HG02938 (cell line): ENCODE data around the gene NDUFS6.
"Not testable (repeated sequence)": the region's sequence is repeated elsewhere in the genome, so short reads cannot be mapped to it uniquely, and the experiment has no call there.

Experiments used
- ATAC-seq: cut with Tn5 transposase; IDR thresholded peaks from one replicate; pipeline ENCODE4 v1.9.1; 2021; ENCODE audit warnings: mild to moderate bottlenecking, moderate library complexity; ENCODE audit not compliant: unreplicated experiment

Gene NDUFS6

DNA sequence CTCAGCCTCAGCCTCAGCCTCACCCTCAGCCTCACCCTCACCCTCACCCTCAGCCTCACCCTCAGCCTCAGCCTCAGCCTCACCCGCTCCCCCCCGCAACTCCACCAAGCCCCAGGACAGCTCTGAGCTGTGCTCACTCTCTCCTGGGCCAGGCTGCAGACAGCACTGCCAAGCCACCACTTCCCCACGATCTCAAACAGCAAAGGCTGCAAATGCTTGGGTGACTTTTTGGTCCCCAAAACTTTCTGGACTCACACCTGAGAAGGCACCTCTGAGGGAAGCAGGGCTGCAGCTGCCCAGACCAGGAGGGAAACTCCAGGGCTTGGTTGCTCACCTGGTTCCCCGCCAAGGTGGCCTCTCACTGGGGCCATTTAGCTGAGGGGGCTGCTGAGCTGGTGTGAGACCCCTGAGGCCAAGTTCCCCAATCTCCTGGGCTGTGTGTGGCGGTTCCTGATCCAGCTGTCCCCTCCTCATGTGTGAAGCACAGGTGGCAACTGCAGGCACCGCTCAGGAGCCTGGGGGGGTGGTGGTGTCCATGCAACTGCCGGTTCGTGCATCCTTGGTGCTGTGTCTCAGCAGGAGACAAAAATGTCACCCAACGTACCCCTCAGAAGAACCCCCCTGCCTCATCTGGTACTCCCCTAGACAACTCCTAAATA lies 19.4 kb upstream of the NDUFS6 start:
- no peak for ATAC-seq

DNA sequence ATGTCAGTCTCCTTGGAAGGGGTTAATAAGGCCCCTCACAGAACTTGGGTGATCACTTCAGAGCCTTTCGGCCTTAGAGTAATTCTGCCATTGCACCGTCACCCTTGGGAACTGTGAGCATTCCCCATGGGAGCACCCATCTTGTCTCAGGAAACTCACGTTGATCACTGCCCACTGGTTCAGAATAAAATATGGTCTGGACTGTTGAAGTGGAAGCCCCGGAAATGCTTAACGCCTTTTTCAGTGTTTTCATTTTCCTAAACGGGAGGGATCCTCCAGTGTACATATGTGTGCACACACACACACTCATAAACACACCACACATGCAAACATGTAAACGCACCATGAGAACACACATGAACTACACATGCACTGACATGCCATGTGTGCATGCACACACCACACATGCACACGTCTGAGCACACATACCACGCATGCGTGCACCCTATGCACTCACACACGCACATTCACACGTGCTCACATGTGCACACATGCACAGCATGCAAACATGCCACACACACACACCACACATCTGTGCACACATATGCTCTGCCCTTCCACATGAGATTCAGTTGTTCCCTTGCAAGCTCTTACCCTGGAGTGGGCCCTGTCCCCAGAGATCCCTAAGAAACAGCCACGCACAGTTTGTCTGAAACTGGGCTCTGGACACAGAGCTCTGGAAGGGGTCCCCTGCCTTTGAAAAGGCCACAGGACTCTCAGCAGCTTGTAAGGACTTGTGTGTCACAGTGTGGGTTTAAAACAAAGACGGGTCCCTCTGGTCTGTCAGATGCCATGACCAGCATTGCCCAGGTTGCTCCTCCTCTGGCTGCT lies 18.6 kb upstream of the NDUFS6 start:
- ATAC-seq: peak; percentile 29

DNA sequence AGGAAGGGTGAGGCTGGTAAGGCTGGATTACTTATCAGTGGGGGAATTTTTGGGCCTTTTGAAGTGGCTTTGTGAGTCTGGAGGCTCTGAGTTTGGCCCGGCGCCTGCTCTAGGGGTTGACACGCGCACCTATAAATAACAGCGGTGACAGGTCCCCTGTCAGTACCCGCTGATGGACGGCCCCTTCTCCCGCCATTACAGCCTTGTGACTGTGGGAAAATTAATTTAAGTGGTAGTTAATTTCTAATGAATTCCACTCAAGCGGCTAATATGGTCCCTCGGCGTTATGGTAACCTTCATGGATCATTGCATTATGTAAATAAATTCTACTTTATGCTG lies 18.0 kb upstream of the NDUFS6 start:
- ATAC-seq: peak; percentile 86

DNA sequence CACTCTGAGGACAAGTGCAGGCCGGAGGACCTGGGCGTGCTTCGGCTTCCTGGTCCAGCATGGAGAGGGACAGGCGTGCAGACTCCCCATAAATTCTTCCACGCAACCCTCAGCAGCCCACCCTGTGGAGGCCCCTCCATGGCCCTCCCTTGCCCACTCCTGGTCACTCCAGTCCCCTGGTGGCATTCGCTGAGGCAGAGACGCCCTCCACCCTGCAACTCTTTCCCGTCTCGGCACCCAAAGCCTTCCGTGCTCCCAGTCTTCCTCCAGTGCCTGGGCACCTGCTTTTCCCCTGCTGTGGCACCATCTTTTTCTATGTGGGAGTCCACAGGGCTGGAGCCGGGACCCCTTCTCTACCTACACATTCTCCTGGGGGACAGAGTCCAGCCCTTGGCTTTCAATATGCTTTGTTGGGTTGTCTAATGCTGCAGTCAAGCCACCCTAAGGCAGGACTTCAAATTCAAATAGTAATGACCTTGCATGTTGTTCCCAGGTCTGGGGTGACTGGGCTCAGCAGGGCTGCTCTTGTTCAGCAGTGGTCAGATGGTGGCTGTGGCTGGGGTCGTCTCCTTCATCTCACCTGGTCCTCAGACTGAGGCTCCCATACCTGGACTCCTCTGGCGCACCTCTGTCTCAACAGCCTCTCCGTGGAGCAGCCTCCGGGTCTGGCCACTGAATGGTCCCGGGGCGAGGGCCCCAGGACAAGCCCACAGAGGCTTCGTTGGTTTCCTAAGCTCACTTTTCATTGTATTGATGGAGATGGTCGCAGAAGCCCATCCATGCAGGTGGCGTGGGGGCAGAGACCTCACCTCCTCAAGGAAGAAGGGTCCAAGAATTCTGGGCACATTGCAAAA lies 16.8 kb upstream of the NDUFS6 start:
- ATAC-seq: no peak

DNA sequence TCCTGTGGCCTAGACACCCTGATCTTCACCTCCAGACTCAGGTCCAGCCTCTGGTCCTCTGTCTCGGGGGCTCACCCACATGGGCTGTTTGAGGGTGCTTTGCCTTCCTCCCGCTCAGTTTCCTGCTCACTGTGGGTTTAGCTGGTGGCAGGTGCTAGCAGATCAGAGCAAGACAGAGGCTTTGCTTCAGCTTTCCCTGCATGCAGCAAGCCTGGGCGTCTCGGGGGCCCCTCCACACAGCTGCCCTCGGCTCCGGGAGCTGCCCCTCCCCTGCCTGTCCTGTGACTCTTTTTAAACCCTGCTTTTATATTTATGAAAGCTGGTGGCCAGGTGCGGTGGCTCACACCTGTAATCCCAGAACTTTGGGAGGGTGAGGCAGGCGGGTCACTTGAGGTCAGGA lies 16.1 kb upstream of the NDUFS6 start:
- no peak for ATAC-seq

DNA sequence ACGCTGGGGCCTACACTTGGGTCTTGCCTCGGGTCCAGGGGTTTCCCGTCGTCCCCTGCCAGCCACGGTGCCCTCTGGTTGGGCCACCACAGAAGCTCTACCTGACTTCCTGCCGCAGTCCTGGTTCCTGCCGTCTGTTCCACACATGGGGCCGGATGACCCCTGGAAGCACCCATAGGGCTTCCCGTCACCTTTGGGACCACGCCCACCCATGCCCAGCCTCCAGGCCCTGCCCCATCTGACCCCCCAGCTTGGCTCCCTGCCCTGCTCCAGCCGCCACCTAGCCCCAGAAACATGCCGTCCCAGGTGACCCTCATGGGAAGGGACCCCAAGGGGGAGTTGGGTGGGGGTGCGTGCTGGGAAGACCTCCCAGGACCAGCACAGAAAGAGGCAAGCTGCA lies 15.2 kb upstream of the NDUFS6 start:
- ATAC-seq: no peak

DNA sequence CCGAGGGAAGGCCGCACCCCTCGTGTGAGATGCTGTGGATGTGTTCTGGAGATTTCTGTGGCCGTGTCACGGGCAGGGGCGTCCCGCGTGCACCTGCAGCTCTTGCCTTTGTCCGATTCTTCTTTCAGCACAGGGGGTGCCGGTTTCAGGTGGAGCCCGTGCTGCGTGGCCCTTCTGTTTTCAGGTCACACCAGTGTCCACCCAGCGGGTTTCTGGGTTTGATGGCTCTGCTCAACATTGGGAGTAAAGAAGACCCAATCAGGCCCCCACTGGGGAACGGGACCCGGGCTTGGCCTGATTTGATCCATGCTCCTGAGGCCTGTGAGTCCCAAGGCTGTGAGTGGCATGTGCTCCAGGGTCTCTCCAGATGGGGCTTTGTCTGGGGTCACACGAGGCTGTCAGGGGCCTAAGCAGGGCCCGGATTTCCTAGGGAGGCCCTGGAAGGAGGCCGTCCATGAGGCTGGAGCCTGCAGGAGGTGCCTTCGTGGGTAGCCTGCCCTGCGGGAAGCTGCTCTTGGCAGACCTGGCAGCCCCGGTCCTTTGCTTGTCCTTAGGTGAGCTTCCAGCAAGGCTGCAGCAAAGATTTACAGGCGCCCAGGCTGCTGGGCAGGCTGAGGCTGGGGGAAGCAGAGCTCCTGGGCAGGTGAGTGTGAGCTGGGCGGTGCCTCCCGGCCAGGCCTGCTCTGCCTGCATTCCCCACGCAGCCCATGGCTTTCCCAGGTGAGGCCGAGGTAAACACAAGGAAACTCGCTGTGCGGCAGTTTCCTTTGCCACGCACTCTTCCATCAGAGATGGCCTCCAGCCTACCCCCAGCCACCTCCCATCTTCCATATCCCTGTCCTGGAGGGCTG lies 14.4 kb upstream of the NDUFS6 start:
- ATAC-seq: no peak

DNA sequence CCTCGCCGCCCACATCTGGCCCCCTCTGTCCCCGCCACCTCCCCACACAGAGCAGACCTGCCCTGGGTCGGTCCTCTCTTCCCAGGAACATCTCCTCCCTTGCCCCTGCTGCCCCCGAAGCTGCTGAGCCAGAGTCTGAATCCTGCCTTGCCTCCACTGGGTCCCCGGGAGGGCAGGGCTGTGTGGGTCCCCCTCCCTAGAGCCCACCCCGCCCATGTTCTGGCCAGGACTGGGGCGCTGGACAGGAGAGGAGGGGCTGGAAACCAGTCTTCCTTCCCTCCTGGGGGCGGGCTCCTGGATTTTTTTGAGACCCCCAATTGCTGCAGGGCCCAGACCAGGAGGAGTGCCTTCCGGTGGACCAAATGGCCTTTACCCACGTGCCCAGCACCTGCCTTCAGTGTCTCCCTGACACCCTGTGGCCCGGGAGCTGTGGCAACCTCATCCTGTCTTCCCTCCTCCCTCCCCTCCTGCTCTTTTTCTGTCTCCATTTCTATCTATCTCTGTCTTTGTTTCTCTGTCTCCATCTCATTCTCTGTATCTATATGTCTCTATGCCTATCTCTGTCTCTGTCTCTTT lies 13.6 kb upstream of the NDUFS6 start:
- no peak for ATAC-seq

DNA sequence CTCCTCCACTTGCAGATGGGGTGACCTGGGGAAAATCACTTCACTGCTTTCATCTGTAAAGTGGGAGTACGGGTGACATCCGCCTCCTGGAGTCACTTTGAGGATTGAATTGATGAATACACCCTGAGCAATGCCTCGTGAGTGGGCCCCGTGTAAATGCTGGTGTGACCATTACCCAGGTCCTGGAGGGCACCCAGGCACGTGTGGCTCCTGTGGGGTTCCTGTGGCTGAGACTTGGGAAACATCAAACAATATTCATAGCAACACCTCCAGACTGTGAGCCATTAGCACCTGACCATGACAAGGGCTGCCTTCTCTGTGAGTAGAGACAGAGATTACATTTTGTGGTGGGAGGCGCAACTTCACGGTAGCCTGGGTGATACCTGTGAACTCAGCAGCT lies 13.0 kb upstream of the NDUFS6 start:
- no peak for ATAC-seq

DNA sequence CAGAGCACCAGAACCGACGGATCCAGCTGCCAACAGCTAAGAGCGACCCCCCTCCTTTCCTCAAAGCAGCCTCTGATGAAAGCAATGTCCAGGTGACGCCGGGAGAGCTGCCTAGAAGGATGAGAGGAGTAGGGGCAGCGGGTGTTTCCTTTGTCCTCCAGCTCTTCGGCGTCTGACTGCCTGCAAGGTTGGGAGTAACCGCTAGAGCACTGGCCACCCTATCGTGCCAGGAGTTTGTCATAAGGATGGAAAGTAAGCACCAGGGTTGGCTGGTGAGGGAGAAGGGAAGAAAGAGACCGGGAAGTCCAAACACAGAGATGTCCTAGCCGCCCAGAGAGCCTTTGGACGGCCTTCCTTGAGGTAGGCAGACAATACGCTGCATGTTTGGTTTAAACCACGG lies 12.4 kb upstream of the NDUFS6 start:
- no peak for ATAC-seq

DNA sequence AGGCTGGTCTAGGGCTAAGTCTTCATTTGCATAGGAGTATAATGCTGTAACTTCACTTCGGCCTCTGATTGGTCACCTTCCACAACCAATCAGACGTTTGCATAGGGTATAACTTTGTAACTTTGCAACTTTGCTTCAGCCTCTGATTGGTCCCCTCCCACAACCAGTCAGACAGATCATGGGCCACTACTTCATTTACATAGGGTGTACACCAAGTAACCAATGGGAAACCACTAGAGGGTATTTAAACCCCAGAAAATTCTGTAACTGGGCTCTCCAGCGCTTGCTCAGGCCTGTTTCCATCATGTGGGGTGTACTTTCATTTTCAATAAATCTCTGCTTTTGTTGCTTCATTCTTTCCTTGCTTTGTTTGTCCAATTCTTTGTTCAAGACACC lies 11.8 kb upstream of the NDUFS6 start:
- not testable (repeated sequence) for ATAC-seq

DNA sequence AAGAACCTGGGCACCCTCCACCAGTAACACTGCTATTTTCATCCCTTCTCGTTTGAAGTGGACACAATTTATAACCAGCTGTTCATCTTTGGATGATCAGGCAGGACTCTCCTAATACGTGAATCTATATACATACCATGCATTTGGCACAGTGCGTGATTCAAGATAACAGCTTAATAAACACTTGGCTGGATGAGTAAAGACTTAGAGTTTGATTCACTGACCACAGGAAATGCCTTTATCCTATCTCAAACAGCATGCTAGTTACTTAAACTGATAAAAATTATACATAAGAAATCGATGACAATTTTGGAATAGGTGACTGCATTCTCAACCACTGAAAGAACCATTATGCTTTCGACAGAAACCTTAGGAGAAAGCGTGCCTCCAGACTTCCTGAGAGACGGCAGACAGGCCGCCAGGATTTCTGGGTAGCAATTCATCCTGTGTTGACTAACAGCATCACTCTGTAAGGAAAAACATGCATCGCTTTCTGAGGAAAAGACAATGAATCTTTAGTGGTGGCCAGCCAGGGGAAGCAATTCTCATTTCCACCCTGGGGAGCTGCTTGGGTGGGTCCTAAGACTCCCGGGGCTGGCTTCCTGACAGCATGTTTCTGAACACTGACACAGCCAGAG lies 11.3 kb upstream of the NDUFS6 start:
- ATAC-seq: no peak

DNA sequence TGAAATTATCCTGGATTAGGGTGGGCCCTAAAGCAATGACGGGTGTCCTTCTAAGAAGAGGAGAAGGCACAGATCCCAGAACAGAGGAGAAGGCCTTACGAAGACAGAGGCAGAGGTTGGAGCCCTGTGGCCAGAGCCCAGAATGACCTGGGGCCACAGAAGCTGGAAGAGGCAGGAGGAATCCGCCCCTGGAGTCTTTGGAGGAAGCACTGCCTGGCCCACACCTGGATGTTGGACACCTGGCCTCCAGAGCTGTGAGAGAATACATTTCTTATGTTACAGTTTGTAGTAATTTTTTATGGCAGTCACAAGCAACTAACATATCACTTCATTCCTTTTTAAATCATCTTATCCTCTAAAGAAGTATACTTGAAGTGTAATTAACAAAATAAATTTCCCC lies 10.0 kb upstream of the NDUFS6 start:
- ATAC-seq: no peak

DNA sequence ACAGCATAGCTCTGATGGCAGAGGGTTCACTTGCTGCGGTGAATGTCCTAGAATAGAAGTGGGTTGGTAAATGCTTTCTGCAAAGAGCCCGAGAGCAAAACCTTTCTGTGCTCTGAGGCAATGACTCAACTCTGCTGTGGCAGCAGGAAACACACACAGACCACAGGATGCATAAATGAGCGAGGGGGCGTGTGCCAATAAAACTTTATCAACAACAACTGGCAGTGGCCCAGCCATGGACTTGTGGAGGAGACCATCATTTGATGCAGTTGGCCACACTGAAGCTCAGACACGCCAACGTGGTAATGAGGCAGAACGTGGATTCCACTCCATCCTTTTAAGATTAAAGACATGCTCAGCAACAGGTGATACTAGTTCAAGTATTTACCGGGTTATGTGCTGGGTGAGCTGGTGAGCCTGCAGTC lies 8.4 kb upstream of the NDUFS6 start:
- peak; percentile 98 for ATAC-seq

DNA sequence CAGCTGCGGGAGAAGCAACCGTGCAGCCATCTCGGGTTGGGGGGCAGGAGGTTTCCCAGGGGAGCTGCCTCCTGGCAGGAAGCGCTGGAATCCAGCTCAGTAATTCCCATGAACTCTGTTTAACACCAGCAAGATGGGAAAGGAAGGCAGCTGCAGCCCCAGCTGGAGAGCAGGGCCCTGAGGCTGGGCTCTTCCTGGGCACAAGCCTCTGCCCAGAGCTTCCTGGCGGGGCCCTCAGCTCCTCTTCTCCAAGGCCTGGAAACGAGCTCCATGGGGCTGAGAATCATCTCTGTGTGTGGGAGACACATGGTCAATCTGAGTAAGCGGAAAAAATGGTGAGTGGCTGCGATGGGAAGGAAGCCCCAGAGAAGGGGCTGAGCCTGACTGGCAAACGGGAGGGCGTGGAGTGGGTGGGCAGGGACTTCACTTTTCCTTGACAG lies 7.9 kb upstream of the NDUFS6 start:
- ATAC-seq: no peak

DNA sequence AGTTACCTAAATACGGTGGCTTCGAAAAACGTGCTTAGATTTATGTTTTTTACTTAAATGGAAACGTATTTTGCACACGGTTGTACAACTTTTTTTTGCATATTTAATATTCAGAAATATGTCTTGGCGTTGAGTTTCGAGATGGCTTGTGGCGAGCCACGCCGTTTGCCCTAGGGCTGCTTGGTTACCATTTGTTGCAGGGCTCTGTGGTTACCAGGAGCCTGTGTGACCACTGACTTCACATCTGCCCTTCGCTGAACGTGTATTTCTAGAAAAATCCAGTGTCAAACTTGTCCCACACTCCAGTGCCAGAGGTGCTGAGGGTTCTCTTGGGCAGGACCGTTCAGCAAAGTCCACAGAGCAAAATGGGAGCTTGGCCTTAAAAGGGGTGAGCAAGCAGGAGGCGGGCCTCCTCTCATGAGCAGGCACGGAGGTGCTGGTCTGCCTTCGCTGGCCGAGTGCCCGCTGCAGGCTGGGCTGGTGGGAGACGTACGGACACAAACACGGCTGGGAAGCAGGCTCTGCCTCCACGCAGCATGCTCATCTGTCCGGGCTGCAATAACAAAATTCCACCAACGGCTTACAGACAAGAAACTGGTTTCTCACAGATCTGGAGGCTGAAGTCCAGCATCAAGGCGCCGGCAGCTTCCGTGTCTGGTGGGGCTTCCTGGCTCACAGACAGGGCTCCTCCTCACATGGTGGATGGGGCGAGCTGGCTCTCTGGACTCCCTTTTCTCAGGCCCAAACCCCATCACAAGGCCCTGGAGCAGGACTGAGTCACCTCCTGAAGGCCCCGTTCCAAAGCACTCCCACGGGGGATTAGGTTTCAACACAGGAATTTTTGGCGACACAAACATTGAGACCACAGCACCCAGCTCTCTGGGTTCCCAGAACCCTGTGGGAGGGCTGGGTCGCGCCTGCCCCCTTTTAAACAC lies 7.0 kb upstream of the NDUFS6 start:
- ATAC-seq: no peak

DNA sequence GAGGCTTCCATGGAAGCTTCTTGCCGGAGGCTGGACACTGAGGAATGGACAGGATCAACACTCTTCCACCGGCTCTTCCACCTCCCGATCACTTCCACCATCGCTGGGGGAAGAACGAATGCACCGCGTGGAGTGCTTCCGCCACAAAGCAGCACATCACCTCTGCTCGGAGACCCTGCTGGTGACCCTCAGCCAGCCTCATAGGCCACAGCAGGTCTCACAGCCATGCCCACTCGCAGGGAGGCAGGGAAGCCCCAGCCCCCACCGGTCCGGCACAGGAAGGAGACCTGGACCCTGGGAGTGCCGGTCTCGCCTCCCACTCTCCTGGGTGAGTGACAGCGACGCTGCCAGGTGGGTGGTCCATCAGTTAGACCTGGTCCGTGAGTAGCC lies 6.3 kb upstream of the NDUFS6 start:
- no peak for ATAC-seq

DNA sequence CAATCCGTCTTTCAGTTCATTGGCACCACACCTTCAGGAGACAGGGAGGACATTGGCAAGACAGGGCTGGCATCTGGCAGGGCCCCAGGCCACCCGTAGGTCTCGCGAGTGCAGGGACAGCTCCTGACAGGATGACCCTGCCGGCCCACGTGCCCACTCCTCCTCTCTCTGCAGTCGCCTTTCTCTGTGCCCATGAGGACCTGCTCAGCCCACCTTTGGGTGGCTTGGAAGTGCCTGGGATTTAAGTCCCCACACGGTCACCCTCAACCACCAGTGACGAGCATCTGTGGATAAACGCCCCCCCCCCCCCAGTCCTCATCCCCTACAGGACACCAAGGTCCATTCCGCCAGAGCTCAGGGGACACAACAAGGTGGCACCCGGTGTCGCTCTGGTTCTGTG lies 5.7 kb upstream of the NDUFS6 start:
- ATAC-seq: no peak

DNA sequence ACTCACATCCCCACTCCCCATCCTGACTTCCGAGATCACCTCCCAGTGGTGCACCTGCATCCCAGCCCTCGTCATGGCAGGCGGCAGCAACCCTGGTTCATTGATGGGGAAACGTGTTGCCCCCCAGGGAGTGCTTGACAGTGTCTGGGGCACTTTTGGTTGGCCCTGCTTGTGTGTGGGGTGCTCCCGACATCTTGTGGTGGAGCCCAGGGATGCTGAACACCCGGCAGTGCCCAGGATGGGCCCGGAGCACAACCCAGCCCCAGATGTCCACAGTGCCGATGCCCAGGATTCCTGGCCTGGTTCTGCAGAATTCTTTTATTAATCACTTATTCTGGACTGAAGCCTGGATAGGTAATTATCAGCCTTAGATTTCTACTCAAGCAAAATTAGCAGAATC lies 5.3 kb upstream of the NDUFS6 start:
- no peak for ATAC-seq
